Measurements from ENCODE around the gene LRATD1. TPM values are rescaled to one million over a fixed set of nuclear protein-coding genes. Genes with fewer than 3 reads are reported as not detected.

LRATD1 gene
- total and polyA plus RNA-seq, 2 donors (not counting 1 experiment from before 2014, with no cell fraction given), result 0.99 to 1.8 TPM

- H4K20me1 ChIP-seq (ENCODE audit: control insufficient read depth, extremely low read depth, insufficient read depth, low read length), result no peaks in the 10 kb centered on the region
- H3K4me1 ChIP-seq (ENCODE audit: control insufficient read depth, extremely low read depth, insufficient read depth, low read length), result no peaks in the 10 kb centered on the region
- no peaks in the 10 kb centered on the region for H3K9me3 ChIP-seq (ENCODE audit: control insufficient read depth, insufficient read depth, low read depth, low read length)
- no peak overlapping the region for H3K9ac ChIP-seq (ENCODE audit: insufficient read depth, low read length)
- no peak overlapping the region for H3K4me2 ChIP-seq (ENCODE audit: extremely low read depth, insufficient read depth, low read length)
- no peak overlapping the region for H3K27ac ChIP-seq (ENCODE audit: insufficient read depth, low read length)
- no peak overlapping the region for H3K4me3 ChIP-seq (replicated peaks in 1 of 4; ENCODE audit: control extremely low read depth in 1 of 4, insufficient read depth in 1 of 4, low read depth in 3 of 4, low read length in 4 of 4)
- DNase-seq (ENCODE audit: low read depth in 2 of 2), result no peak
- no peaks in the 10 kb centered on the region for H3K27me3 ChIP-seq (ENCODE audit: control insufficient read depth, insufficient read depth, low read length)
- TF ChIP-seq EZH2 (IDR thresholded peaks at IDR 0.05; ENCODE audit: low read length, missing control alignments) (no peak), CTCF (conservative IDR thresholded peaks at IDR 0.05 in 1 of 2, IDR thresholded peaks at IDR 0.05 in 1 of 2; ENCODE audit: low read depth in 1 of 2, low read length in 2 of 2) (no peak)
- no peak overlapping the region for H2AFZ ChIP-seq (ENCODE audit: low read length)
- H3K79me2 ChIP-seq (ENCODE audit: control insufficient read depth, insufficient read depth, low read length), result no peaks in the 10 kb centered on the region
- no peaks in the 10 kb centered on the region for H3K36me3 ChIP-seq (ENCODE audit: control insufficient read depth, insufficient read depth, low read length)
Measured at GRCh38 chr2:14650066-14650465, 17.5 kb downstream of the LRATD1 start.

- no peaks in the 10 kb centered on the region for H3K27me3 ChIP-seq (ENCODE audit: control insufficient read depth, insufficient read depth, low read length)
- H3K4me3 ChIP-seq (replicated peaks in 1 of 4; ENCODE audit: control extremely low read depth in 1 of 4, insufficient read depth in 1 of 4, low read depth in 3 of 4, low read length in 4 of 4), result no peak overlapping the region
- no peaks in the 10 kb centered on the region for H3K79me2 ChIP-seq (ENCODE audit: control insufficient read depth, insufficient read depth, low read length)
- no peak for DNase-seq (ENCODE audit: low read depth in 2 of 2)
- H3K9ac ChIP-seq (ENCODE audit: insufficient read depth, low read length), result no peak overlapping the region
- H3K27ac ChIP-seq (ENCODE audit: insufficient read depth, low read length), result no peak overlapping the region
- no peak overlapping the region for H3K4me2 ChIP-seq (ENCODE audit: extremely low read depth, insufficient read depth, low read length)
- no peak for TF ChIP-seq CTCF (conservative IDR thresholded peaks at IDR 0.05 in 1 of 2, IDR thresholded peaks at IDR 0.05 in 1 of 2; ENCODE audit: low read depth in 1 of 2, low read length in 2 of 2)
- TF ChIP-seq EZH2 (IDR thresholded peaks at IDR 0.05; ENCODE audit: low read length, missing control alignments), result no peak
- H2AFZ ChIP-seq (ENCODE audit: low read length), result no peak overlapping the region
- no peaks in the 10 kb centered on the region for H3K9me3 ChIP-seq (ENCODE audit: control insufficient read depth, insufficient read depth, low read depth, low read length)
- H3K4me1 ChIP-seq (ENCODE audit: control insufficient read depth, extremely low read depth, insufficient read depth, low read length), result no peaks in the 10 kb centered on the region
- no peaks in the 10 kb centered on the region for H3K36me3 ChIP-seq (ENCODE audit: control insufficient read depth, insufficient read depth, low read length)
- no peaks in the 10 kb centered on the region for H4K20me1 ChIP-seq (ENCODE audit: control insufficient read depth, extremely low read depth, insufficient read depth, low read length)
Measured at GRCh38 chr2:14654835-14655282, 22.3 kb downstream of the LRATD1 start.

- H3K9ac ChIP-seq (ENCODE audit: insufficient read depth, low read length), result no peak overlapping the region
- no peak overlapping the region for H3K27ac ChIP-seq (ENCODE audit: insufficient read depth, low read length)
- no peak overlapping the region for H2AFZ ChIP-seq (ENCODE audit: low read length)
- H3K36me3 ChIP-seq (ENCODE audit: control insufficient read depth, insufficient read depth, low read length), result no peaks in the 10 kb centered on the region
- no peak for DNase-seq (ENCODE audit: low read depth in 2 of 2)
- no peaks in the 10 kb centered on the region for H3K79me2 ChIP-seq (ENCODE audit: control insufficient read depth, insufficient read depth, low read length)
- TF ChIP-seq EZH2 (IDR thresholded peaks at IDR 0.05; ENCODE audit: low read length, missing control alignments), result no peak
- TF ChIP-seq CTCF (conservative IDR thresholded peaks at IDR 0.05 in 1 of 2, IDR thresholded peaks at IDR 0.05 in 1 of 2; ENCODE audit: low read depth in 1 of 2, low read length in 2 of 2), result no peak
- H3K27me3 ChIP-seq (ENCODE audit: control insufficient read depth, insufficient read depth, low read length), result no peaks in the 10 kb centered on the region
- H3K4me3 ChIP-seq (replicated peaks in 1 of 4; ENCODE audit: control extremely low read depth in 1 of 4, insufficient read depth in 1 of 4, low read depth in 3 of 4, low read length in 4 of 4), result no peak overlapping the region
- H4K20me1 ChIP-seq (ENCODE audit: control insufficient read depth, extremely low read depth, insufficient read depth, low read length), result no peaks in the 10 kb centered on the region
- no peak overlapping the region for H3K4me2 ChIP-seq (ENCODE audit: extremely low read depth, insufficient read depth, low read length)
- H3K4me1 ChIP-seq (ENCODE audit: control insufficient read depth, extremely low read depth, insufficient read depth, low read length), result no peaks in the 10 kb centered on the region
- H3K9me3 ChIP-seq (ENCODE audit: control insufficient read depth, insufficient read depth, low read depth, low read length), result no peaks in the 10 kb centered on the region
Measured at GRCh38 chr2:14656146-14656545, 23.6 kb downstream of the LRATD1 start.

All from fibroblast of lung (primary cell).